ENCODE data around the gene SEC16A. TPM values are rescaled to one million over a fixed set of nuclear protein-coding genes. Genes with fewer than 3 reads are reported as not detected.

The SEC16A gene
- total RNA-seq, 1 donor from 2014 or later = 10.6 TPM

DNA sequence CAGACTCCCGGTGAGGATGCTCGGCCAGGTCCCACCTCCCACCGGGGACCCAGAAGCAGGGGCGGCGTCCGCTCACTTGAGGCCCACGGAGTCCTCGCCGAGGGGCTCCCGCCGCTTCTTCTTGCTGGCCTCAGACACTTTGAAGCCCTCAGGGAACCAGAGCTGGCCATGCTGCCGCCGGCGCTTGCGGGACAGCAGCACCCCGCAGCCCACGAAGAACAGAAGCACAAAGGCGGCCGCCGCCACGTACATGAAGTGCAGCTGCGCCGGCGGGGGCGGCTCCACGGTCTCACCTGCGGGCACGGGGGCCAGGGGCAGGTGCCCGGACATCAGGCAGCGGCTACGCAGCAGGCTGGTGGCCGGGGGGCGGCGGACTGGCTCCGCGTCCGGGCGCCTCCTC, 19.4 kb upstream of the SEC16A start:
- DNase-seq = no peak

DNA sequence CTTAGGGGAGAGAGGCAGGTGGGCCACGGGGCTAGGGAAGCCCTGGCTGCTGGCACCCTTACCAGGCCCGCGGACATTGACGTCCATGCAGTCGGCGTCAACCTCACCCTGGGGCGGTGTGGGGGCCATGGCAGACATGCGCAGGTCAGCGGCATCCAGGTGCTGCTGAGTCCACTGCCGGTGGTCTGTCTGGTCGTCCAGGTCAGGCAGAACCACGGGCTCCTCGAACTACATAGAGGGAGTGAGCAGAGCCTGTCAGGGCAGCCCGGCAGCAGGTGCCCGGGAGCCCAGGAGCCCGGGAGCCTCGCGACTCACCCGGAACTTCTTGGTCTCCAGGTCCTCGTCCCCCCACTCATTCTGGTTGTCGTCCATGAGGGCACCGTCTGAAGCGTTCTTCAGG, 18.8 kb upstream of the SEC16A start:
- DNase-seq = no peak

DNA sequence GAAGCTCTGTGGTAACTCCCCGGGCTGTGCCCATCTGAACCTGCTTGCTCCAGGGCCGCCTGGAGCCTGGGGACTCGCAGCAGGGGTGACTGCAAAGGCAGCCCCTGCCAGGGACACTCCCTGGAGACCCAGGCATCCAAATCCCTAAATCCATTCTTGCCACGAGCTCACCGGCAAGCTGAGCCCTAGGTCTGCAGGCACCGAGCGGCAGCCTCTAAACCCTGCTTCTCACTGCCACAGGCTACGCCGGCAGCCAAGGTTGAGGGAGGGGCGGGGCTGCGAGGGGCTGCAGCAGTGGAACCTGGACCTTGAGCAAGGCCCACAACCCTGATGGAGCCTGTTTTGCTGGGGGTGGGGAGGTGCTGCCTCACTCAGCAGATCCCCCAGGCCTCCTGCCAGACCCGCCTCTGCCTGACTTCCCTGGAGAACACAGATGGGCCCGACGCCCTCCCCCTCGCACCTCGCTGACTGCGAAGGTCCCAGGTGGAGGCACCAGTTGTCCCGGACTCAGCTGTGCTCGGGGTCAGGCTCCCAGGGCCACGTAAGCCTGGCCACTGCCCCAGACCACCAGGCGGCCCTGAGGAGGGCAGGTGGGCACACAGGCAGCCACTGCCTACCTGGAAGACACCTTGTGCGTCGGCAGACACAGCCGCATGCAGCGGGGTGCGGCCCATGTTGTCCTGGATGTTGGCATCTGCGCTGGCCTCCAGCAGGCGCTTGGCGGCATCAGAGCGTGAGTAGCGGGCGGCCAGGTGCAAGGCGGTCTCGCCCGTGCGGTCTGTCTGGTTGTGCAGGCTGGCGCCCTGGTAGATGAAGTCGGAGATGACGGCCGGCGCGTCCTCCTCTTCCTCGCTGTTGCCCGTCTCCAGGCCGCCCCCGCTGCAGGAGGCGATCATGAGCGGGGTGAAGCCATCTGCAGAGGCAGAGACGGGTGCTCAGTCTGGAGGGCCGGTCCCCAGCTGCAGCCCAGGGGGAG, 17.4 kb upstream of the SEC16A start:
- no peak for DNase-seq

DNA sequence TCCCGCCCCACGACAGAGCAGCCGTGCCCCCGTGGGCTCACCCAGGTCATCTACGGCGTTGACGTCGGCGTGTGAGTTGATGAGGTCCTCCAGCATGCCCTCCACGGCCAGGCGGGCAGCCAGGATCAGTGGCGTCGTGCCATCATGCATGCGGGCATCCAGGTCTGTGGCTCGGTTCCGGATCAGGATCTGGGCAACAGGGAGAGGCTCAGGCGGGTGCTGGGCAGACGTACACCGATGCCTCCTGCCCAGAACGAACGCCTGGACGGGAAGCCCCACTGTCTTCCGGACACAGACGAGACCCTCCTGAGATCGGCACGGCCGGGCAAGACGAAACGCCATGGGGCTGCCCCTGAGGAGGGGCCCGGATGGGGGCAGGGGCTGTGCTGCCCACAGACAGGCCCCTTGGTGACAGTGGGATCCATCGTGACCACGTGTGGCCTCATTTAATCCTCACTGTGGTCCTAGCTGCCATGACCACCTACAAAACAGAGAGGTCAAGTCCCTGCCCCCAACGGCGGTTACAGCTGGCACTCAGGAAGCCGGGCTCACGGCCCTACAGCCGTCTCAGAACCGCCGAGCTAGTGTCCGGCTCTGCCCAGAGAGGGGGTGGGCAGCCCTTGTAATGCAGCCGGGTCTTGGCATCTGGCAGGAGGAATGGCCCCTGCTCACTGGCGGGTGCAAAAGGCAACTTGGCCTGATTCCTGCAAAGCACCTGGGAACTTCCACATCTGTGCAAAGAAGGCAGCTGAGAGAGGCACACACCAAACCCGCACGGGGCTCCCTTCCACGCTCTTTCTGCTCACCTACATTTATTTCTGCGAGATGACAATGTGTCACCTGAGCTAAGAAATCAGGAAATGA, 16.5 kb upstream of the SEC16A start:
- DNase-seq = no peak

DNA sequence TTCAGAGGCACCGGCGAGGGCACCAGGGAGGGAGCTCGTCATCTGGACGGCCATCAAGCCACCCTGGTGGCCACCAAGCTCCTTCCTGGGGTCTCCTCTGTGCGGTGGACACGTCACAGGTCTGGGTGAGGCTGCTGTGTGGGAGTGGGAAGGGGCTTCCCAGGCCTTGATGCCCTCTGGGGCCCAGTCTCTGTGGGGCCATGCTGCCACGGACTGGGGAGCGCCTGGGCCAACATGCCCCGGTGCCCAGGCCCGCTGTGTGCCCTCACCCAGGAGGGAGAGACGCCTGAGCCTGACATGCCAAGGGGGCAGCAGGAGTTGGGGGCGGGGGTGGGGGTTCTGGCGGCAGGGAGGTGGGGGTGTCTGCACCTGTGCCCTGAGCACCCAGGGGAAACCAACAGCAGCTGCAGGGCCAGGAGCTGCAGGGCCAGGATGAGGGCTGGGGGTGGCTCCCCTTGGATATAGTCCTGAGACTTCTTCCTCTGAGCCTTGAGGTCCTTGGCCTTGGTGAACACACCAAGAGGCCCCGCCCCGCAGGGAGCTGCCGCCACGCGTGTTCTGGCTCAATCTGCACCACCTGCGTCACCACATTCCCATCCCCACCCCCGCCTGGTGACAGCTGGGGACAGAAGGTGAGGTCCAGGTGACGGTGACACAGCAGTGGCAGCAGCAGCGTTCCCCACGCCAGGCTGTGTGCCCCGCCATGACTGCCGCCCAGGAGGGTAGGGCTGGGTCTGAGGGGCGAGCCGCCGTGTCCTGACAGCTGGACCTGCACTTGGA, 15.3 kb upstream of the SEC16A start:
- no peak for DNase-seq

DNA sequence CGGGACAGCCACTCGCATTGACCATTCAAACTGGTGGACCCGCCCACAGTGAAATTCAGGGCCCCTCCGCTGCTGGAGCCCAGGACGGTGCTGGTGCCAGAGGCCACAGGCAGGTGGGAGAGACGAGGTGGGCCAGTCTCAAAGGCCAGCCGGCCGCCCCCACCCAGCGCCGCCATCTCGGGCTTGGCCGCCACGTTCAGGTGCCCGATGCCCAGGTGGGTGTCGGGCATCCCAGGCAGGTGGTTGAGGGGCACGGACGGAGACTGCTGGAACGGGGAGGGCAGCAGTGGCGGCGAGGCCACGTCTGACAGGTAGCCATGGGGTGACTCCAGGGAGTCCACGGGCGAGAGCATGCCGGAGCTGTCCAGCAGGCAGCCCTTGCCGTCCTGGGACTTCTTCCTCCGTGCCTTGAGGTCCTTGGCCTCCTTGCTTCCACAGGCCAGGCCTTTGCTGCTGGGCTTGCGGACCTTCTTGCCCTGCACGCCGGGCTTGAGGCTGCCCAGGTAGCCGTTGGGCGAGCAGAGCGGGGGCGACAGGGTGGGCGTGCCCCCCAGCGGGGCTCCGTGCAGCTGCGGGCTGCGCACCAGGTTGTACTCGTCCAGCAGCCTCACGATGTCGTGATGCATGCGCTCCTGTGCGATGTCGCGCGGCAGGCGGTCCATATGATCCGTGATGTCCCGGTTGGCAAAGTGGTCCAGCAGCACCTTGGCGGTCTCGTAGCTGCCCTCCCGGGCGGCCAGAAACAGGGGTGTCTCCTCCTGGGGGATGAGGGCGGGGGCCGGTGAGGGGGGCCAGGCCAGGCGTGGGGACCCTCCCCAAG, 14.2 kb upstream of the SEC16A start:
- DNase-seq = no peak

DNA sequence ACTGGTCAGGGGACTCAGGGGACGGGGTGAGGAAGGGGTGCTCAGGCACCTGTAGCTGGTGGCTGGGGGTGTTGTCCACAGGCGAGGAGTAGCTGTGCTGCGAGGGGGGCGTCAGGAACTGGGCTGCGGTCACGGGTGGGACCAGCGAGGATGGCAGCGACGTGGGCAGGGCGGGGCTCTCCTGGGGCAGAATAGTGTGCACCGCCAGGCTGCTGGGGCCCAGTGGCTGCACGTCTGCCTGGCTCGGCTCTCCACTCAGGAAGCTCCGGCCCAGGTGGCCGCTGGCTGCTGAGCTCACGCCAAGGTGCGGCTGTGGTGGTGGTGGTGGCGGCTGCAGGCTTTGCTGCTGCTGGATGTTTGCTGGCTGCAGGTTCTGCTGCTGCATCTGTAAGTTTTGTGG, 13.3 kb upstream of the SEC16A start:
- DNase-seq = no peak

DNA sequence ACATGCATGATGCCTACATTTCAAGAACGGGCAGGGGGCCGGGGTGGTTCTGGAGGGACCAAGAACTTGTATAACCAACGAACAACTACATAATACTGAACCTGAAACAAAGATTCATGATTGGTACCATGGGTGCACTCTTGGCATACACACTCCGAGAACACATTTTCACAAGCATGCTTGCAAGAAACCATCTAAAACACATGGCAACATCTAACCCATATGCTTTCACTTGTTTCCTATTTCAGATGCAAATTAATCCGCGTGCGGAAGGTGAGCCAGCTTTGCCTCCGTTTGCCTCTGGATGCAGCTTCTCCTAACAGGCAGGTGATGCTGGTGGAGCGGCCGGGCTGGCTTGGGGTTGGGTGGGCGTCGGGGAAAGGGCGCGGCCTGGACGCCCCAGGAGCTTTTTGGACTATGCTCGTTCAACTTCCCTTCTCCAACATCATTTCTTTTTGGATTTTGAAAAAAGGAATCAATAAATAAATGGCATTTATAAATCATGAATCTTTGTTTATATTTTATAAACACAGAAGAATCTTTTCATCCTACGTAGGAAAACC, 12.5 kb upstream of the SEC16A start:
- no peak for DNase-seq

DNA sequence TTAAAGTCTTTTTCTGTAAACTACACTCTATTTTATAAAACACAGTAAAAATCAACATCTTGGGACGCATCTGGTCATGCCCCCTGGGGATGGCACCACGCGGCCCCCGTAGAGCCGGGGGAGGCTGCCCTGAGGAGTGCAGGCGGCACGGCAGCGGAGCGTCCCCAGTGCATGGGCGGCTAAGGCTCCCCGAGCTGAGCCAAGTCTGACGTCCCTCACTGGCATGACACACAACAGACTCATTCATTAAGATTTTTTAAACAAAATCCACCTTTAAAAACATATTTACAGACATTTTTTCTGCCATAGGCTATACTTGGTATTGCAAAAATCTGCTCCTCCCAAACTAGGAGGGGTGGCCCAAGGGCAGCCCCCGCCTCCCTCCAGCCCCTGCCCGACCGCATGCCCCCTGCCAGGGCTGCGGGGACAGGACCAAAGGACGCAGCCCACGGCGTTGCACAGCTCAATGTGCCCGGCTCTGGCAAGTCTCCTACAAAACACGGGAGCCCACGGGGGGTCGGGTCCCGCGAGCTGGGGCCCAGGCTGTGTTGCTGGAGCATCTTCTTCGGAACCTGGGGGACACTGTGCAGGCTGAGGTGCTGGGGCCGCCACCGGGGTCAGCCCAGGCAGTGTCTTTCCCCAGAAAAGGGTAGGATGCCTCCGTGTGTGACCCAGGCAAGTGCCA, 11.8 kb upstream of the SEC16A start:
- DNase-seq = no peak

DNA sequence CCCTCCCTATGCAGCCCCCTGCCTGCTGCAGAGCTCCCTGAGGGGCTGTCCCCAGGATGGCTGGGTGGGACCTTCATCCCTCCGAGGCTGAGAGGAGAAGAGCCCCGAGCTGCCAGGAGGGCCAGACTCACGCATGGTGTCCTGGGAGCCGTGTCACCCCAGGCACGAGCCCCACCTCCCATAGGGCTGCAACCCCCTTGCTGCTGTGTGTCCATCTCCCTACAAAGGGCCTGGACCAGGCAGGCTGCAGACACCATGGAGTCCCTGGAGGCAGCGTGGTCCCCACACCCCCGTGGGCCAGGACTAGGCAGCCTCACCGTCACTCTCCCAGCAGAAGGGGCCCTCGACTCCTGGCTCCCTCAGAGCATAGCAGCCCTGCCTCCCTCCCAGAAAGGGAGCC, 11.2 kb upstream of the SEC16A start:
- DNase-seq = no peak

DNA sequence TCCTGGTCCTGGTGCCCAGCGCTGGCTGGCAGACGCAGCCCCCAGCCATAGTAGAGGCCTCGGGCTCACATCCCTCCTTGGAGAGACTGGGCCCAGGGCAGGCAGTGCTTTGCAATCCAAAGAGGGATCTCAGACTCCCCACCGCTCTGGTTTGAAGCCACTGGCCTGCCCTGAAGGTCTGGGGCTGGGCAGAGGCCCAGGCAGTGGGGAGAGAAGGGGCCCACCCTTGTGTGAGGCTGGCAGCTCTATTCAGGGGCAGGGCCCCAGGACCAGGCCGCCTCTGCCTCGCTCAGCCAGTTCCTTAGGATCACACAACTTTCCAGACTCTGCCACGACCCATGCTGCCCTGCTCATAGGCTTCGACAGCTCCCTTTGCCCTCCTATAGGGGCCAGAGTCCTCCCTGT, 10.7 kb upstream of the SEC16A start:
- DNase-seq = no peak

DNA sequence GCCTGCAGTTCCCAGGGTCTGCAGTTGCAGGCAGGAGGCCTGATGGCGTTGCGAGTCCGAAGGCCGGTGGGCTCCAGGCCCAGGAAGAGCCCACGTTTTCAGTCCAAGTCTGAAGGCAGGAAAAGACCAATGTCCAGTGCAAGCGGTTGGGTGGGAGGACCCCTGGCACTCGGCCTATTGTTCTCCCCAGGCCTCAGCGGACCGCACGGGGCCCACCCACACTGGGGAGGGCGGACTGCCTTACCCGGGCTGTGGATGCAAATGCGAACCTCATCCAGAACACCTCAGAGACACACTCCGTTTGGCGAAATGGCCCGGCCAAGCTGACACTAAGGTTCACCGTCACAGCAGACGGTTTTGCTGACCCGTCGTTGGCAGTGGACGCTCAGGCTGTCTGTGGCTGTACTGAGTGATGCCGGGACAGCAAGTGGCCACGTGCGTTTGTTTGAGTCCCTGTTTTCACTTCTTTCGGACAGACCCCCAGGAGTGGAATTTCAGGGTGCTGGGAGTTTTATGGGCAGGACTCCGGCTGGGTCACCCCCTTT, 10.2 kb upstream of the SEC16A start:
- DNase-seq = no peak

DNA sequence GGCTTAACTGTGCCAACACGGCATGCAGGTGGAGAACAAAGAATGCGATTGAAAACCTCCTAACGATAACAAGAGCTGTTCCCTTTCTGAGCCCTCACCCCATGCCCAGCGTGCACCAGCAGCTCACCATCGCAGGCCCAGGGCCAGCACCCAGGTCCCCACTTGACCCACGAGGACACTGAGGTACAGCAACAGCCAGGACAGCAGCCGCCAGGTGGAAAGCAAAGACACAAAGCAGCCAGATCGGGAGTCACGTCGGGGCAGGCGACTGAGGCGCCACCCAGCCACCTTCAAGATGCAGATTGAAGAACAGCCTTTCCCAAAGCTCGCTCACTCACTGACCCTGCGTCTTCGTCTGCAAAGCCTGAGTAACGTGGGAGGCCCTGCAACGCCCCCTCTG, 6.9 kb upstream of the SEC16A start:
- DNase-seq = no peak

DNA sequence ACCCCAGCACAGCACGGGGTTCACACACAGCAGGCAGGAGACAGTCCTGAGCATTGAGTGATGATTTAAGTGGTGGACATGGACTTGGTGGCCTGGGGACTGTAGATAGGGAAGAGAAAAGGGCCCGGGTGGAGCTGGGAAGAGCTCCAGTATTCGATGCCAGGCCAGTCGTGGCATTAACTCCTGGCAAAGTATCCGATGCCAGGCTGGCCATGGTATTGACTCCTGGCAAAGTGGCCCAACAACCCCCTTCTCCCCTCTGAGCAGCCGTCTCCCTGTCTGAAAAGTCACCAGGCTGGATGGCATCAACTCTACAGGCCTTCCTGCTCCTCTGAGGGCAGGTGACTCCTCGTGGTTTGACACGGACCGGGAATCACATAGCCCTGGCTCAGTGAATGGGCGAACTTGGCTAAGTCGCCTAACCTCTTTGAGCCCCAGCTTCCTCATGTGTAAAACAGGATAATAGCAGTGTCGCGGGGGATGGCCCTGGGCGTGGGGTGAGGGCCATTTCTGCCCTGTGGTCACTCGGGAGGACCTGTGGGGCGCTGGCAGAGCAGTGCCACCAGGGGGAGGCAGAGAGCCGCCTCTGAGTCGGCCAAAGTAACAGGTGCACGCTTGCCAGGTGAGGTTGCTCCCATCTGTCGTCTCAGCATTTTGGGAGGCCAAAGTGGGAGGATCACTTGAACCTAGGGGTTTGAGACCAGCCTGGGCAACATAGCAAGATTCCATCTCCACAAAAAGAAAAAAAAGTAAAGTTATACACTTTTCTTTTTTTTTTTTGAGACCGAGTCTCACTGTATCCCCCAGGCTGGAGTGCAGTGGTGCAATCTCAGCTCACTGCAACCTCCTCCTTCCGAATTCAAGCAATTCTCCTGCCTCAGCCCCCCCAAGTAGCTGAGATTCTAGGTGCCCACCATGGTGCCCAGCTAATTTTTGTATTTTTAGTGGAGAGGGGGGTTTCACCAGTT, 5.7 kb upstream of the SEC16A start:
- peak; percentile 25 for DNase-seq

DNA sequence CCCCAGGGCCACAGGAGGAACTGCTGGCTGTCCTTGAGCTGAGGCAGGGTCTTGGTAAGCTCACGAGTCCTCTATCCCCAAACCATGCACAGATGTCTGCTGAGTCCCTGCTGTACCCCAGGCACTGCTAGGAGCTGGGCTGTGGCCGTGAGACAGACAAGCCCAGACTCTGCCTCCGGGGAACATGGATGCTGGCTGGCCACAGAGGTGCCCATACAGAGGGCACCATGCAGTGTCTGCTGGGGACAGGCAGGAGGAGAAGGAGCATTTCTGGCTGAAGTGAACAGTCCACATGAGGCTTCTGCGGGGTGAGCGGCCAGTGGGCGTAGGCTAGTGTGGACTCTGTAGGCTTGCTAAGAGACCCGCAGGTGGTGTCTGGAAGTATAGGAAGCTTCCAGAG, 4.8 kb upstream of the SEC16A start:
- no peak for DNase-seq

DNA sequence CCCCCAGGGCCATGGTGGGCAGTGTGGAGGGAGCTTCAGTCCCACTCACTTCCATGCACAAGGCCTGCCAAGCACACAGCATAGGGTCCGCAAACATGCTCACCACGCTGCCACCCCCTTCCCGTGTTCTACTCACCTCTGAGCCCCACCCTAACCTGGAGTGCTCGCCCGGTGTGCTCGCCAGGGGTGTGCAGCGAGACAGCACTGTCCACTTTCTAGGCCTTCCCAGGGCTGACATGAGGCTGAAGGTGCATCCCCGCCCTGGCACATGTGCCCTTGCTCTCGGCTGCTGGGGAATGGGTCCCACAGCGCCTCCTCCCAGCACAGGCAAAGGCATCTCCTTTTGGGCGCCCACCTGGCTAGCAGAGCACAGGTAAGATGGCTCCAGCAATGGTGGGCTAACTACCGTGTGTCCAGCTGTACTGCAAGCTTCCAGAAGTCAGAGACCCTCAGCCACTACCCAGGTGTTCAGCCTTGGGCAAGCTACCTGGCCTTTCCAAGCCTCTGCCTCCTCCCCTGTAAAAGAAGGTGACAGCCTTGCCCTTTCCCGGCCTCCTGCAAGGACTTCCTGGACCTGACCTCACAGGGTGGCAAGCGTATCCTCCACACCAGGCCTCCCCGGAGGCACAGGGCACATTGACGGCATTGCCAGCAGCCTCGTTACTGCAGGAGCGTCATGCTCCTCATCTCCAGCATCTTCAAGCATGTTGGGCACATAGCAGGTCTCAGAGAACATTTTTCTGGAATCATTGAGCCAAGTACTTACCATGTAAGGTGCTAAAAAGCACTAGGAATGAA, 4.2 kb upstream of the SEC16A start:
- DNase-seq = no peak

DNA sequence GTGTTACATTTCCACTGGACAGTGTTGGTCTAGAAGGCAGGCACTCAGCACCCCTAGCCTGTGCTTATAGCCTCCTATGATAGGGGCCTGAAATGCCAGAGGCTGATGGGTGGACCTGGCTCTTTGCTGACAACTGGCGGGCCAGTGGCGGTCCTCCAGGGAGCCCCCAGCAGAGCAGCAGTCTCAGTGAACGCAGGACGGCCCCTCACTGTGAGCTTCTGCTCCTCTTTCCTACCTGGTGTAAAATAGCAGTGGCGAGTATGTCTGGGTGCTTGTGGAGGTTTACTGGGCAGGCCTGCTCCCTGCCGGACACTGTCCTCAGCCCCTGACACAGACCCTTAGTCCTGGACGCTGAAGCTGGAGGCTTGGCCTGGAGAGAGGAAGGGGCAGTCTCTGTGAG, 3.3 kb upstream of the SEC16A start:
- no peak for DNase-seq
